Central memory CD4-positive, alpha-beta T cell (primary cell): ENCODE results near the gene STARD3.

Experiments
- DNase-seq: peaks from one replicate; pipeline ENCODE4 v3.0.0; 2022

STARD3 gene

DNA sequence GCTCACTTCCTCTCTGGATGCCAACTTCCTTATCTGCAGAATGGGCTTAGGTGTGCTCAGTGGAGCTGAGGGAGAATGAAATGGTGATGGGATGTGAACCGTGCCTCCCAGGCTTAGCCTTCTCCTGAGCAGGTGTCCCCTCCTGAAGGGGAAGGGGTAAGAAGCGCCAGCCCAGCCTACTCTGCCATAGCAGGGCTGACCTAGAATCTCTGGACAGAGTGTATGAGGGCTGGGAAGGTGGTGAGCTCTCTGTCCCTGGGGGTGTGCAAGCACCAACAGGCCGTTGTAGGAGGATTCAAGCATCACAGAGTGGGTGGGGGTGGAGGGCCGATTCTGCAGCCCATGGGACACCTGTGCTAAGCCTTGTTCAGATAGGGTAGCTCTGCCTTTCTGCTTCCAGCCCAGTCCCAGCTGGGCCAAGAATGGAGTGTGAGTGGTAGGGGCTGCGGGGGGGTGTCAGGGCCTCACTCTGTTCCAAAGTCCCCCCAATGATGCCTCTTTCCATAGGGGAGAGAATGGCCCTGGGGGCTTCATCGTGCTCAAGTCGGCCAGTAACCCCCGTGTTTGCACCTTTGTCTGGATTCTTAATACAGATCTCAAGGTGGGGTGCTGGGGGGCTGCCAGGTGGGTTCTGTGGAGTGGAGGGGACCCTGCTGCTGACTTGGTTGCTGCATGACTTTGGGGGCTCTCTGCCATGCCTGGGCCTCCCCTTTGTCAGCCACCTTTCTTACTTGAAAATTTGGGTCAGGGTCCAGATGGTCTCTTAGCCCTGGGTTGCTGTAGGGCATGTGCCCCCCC lies 25.0 kb downstream of the STARD3 start:
- no peak for DNase-seq

- no peak for DNase-seq
Measured at GRCh38 chr17:39662551-39663339, 25.8 kb downstream of the STARD3 start.

GRCh38 chr17:39663340-39663687 lies 26.4 kb downstream of the STARD3 start:
- DNase-seq: no peak

- DNase-seq: no peak
Measured at GRCh38 chr17:39663688-39664580, 27.0 kb downstream of the STARD3 start.

- no peak for DNase-seq
Measured at GRCh38 chr17:39664581-39665561, 27.9 kb downstream of the STARD3 start, which contains the start of gene TCAP. Gene TCAP, plus strand, starts transcription at chr17:39665349. Its CDS starts 11 bp downstream, at chr17:39665360.

DNA sequence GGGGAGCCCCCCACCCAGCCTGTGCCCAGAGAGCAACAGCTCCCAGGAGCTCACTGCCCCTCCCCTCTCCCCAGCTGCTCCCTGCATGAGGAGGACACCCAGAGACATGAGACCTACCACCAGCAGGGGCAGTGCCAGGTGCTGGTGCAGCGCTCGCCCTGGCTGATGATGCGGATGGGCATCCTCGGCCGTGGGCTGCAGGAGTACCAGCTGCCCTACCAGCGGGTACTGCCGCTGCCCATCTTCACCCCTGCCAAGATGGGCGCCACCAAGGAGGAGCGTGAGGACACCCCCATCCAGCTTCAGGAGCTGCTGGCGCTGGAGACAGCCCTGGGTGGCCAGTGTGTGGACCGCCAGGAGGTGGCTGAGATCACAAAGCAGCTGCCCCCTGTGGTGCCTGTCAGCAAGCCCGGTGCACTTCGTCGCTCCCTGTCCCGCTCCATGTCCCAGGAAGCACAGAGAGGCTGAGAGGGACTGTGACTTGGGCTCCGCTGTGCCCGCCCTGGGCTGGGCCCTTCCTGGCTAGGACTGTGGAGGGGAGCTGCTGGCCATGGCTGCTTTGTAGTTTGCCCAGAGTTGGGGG lies 28.8 kb downstream of the STARD3 start:
- DNase-seq: no peak

GRCh38 chr17:39666231-39666600 lies 29.3 kb downstream of the STARD3 start:
- DNase-seq: no peak

DNA sequence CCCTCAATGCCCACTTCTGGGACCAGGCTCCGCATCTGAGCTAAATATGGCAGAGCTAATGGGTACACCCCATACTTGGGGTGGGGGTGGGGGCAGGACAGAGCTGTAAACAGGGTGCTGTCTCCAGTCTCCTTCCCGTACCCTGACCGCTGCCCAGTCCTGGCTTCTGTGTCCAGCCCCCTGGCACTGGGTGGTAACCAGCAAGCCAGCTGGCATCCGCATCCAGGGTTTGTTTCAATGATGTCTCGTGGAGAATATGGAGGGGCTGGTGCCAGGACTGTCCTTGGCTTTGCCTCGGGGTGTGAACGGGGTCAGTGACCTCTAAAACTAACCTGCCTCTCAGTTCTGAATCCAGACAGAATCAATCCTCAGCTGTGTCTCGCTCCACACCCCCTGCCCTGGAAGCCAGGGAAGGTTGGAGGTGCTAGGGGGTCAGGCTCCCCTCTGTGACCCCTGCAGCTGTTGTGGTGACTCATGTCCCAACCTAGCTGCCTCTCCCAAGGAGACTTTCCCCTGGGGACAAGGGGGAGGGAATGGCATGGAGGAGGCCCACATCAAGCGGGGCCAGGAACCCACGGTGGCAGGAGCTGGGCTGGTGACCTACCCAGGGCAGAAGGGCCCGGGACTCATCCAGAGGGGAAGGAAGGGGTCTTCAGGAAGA lies 29.8 kb downstream of the STARD3 start:
- DNase-seq: no peak

DNA sequence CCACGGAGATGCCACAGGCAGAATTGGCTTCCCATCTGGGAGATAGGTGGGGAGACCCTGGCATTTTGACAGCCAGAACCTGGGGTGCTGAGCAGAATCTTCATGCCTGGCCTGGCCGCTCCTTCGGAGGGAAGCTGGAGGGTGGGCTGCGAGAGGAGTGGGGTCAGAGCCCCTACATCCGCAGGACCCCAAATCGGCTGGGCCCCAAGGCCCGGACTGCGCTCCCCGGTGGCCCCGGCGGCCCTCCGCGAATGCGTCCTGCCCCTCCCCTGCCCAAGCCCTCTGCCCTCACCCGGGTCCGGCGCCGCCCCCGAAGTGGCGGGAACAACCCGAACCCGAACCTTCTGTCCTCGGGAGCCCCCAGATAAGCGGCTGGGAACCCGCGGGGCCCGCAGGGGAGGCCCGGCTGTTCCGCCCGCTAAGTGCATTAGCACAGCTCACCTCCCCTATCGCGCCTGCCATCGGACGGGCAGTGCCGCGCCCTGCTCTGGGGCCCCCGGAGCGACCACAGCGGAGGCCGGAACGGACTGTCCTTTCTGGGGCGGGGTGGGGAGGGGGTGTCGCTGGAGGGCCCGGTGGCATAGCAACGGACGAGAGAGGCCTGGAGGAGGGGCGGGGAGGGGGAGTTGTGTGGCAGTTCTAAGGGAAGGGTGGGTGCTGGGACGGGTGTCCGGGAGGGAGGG lies 30.5 kb downstream of the STARD3 start:
- DNase-seq: no peak

DNA sequence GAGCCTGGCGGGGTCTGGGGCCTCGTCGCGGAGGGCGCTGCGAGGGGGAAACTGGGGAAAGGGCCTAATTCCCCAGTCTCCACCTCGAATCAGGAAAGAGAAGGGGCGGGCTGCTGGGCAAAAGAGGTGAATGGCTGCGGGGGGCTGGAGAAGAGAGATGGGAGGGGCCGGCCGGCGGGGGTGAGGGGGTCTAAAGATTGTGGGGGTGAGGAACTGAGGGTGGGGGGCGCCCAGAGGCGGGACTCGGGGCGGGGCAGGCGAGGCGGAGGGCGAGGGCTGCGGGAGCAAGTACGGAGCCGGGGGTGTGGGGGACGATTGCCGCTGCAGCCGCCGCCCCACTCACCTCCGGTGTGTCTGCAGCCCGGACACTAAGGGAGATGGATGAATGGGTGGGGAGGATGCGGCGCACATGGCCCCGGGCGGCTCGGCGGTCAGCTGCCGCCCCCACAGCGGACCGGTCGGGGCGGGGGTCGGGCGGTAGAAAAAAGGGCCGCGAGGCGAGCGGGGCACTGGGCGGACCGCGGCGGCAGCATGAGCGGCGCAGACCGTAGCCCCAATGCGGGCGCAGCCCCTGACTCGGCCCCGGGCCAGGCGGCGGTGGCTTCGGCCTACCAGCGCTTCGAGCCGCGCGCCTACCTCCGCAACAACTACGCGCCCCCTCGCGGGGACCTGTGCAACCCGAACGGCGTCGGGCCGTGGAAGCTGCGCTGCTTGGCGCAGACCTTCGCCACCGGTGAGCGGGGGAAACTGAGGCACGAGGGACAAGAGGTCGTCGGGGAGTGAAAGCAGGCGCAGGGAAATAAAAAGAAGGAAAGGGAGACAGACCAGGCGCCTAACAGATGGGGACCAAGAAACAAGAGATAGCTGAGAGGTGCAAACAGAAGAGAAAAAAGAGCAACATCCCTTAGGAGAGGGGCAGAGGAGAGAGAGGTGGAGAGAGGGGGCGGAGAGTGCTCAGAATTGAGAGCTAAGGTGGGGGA lies 31.3 kb downstream of the STARD3 start, which contains the start of gene PNMT:
Gene PNMT, plus strand, starts transcription at position 509 of the 980 bp plus-strand sequence. Its CDS starts 23 bp downstream, at position 532.
- DNase-seq: peak; percentile 54

- DNase-seq: no peak
Measured at GRCh38 chr17:39669897-39670735, 33.2 kb downstream of the STARD3 start.

- DNase-seq: no peak
Measured at GRCh38 chr17:39670746-39671145, 33.8 kb downstream of the STARD3 start.

DNA sequence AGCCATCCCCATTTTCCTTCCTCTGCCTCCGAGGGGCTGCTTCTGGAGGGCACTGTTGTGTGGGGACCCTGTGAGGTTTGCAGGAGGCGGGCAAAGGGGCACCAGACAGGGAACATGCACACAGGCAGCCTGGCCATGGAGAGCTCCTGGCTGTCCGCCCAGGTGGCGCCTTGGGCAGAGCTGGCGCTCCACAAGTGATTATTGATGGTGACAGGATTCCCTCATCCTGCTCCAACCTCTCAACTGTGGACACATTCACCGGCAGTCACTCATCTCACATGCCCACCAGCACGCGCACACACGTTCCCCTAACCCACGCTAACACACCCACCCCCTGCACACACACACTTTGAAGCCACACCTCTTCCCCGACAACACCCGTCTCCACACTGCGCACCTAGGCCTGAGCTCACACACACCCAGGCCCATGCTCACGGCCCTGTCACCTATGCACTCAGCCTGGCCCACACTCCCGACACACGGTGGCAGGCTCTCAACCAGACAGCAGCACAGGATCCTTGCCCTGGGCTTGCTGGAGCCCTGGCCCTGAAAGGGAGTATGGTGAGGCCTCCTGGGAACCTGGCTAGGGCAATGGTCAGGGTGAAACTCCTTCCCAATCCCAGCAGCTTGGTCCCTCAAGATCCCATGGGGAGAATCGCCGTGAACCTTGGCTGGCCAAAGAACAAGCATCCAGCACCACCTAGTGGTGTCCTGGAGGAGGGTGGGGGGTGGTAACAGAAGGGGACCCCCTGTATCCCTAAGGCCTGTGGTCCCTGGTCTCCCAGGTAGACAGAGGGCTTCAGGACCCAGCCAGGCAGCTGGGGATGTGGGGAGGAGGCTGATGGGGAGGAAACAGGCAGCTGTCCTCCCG lies 34.9 kb downstream of the STARD3 start:
- no peak for DNase-seq

DNA sequence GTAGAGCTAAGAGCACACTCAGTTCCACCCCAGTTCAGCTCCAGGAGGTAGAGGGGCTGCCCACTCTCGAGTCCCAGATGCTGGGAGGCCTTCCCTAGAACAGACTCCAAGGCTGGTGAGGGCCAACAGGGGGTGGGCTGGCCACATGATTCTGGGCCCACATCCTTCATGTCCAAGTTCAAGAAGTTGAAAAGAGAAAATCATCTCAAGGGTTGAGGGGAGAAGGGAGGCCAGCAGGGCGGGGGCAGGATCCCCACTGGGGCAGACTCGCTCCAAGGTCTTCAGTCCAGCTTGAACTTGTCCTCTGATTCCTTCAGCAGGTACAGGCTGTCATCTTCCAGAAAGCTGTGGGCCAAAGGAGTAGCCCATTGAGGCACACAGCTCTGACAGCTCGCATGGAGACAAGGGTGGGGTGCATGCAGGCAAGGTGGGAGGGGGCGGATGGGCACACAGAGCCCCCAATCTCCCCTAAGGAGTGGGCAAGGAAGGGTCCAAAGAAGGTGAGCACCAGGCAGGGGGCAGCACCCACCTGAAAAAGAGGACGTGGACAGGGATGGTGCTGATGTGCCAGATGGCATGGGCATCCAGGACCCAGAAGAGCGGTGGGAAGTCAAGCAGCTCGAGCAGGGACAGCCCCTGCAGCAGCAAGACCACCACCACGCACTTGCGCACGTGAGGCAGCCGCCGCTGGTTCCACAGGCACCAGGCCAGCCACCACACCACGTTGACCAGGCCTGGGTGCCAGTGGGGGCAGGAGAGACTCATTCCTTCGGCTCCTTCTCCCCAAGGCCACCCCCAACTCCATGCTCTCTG lies 35.8 kb downstream of the STARD3 start:
- DNase-seq: no peak

DNA sequence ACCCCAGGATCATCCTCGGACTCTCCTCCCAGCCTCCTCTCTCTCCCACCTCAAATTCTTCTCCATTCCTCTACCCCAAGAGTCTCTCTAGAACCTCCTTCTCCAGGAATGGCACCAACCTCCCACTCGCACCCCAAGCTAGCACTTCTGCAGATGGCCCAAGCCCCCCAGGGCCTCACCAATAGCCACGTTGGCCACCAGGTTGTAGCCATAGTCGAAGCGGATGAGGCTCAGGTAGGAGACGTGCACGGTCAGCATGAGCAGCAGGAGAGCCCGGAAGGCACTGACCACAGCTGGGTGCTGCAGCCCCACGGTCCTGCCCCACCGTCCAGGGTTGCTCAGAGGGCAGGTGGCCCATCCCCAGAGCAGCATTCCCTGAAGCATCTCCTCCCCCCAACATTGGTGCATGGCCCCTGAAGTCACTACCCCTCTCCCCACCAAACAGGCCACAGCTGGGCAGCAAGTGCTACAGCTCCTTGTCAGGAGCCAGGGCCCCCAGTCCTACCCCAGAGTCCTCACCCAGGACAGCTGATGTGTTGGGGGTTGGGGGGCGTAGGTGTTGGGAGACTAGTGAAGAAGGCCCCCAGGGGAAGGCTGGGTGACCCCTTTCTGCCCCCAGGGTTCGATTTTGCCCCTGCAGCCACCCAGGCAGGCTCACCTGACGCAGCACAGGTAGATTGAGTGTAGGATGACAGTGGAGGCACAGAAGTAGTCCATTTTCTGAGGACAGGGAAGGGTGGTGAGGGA lies 36.6 kb downstream of the STARD3 start:
- DNase-seq: no peak
